T-cell (primary cell): Measurements from ENCODE around the gene ID3. TPM values are rescaled to one million over a fixed set of nuclear protein-coding genes. Genes with fewer than 3 reads are reported as not detected.
"Not testable (repeated sequence)": the region's sequence is repeated elsewhere in the genome, so short reads cannot be mapped to it uniquely, and the experiment has no call there.

ENCODE experiments used
- ATAC-seq, 4 experiments: fragments of 200-7000 bp in 3 of 4; fragments of 150-1000 bp in 1 of 4; cut with Tn5 transposase; replicated peaks in 1 of 4; 1 replicate in 3 of 4; 2 replicates in 1 of 4; pipeline ENCODE4 v1.10.0; 2021; ENCODE audit warnings: moderate library complexity in 3 of 4, mild to moderate bottlenecking in 2 of 4, moderate number of reproducible peaks in 1 of 4
- CTCF ChIA-PET, 2 donors: fragments of 300-600 bp; sonication (Branson Sonifier 250); formaldehyde crosslinking; loops; one replicate each; lab custom pipeline; 2022; ENCODE audit warnings: antibody characterized with exemption in 2 of 2; lab: Charles Lee
- POLR2A ChIA-PET, 2 donors: fragments of 300-600 bp; sonication (Branson Sonifier 250); formaldehyde crosslinking; loops; one replicate each; lab custom pipeline; 2022; ENCODE audit warnings: antibody characterized with exemption in 2 of 2; lab: Charles Lee
- DNase-seq, 35 experiments: peaks; one replicate each; pipeline versions ENCODE4 v3.0.0 to v3.0.0-alpha.2; 2013 to 2023
- H3K27ac ChIP-seq: one replicate; pipeline ENCODE4 v1.5.1; 2013; ENCODE audit warnings: low read length
- H3K27me3 ChIP-seq, 2 experiments: replicated peaks in 1 of 2; 1 replicate in 1 of 2; 2 replicates in 1 of 2; pipeline versions ENCODE4 v1.6.1 to v1.7.0; 2013; ENCODE audit warnings: low read length in 1 of 2, mixed read lengths in 1 of 2; ENCODE audit not compliant: control insufficient read depth in 2 of 2, insufficient read depth in 2 of 2; ENCODE audit errors: extremely low read depth in 1 of 2
- H3K36me3 ChIP-seq, 2 donors: 1 replicate in 1 of 2; 2 replicates in 1 of 2; pipeline versions ENCODE4 v1.6.1 to v1.7.0; 2013; ENCODE audit warnings: low read length in 1 of 2; ENCODE audit not compliant: control insufficient read depth in 2 of 2, insufficient read depth in 1 of 2; ENCODE audit errors: extremely low read depth in 1 of 2
- H3K4me1 ChIP-seq, 2 experiments: 1 replicate in 1 of 2; 2 replicates in 1 of 2; pipeline versions ENCODE4 v1.6.1 to v1.7.0; 2013; ENCODE audit warnings: low read length in 2 of 2, mixed read lengths in 1 of 2; ENCODE audit not compliant: insufficient read depth in 2 of 2, control insufficient read depth in 1 of 2; ENCODE audit errors: extremely low read depth in 1 of 2
- H3K4me3 ChIP-seq, 2 donors: 1 replicate in 1 of 2; 2 replicates in 1 of 2; pipeline versions ENCODE4 v1.5.1 to v1.7.0; 2013; ENCODE audit warnings: mild to moderate bottlenecking in 2 of 2, low read length in 1 of 2, moderate library complexity in 1 of 2; ENCODE audit not compliant: control insufficient read depth in 1 of 2; ENCODE audit errors: extremely low read depth in 1 of 2
- H3K9me3 ChIP-seq: 2 replicates; pipeline ENCODE4 v1.7.0; 2013
- H3K27ac Mint-ChIP-seq, 2 donors: one replicate each; pipeline ENCODE4 v1.8.0; 2020 to 2021; ENCODE audit warnings: mild to moderate bottlenecking in 2 of 2, mixed read lengths in 2 of 2
- H3K27me3 Mint-ChIP-seq, 2 donors: one replicate each; pipeline ENCODE4 v1.8.0; 2021 to 2022; ENCODE audit warnings: mixed read lengths in 2 of 2
- H3K36me3 Mint-ChIP-seq: one replicate; pipeline ENCODE4 v1.8.0; 2021; ENCODE audit warnings: mixed read lengths
- H3K4me1 Mint-ChIP-seq, 3 donors: one replicate each; pipeline ENCODE4 v1.8.0; 2020 to 2022; ENCODE audit warnings: mixed read lengths in 3 of 3, mild to moderate bottlenecking in 1 of 3
- H3K4me3 Mint-ChIP-seq, 3 donors: one replicate each; pipeline ENCODE4 v1.8.0; 2020 to 2022; ENCODE audit warnings: mild to moderate bottlenecking in 3 of 3, mixed read lengths in 3 of 3, moderate library complexity in 3 of 3
- H3K9me3 Mint-ChIP-seq, 3 donors: one replicate each; pipeline ENCODE4 v1.8.0; 2020 to 2022; ENCODE audit warnings: mixed read lengths in 3 of 3
- WGBS: methylation state at CpG from one replicate; pipeline ENCODE4 v1.1.5; 2013; ENCODE audit warnings: missing lambda C conversion rate; ENCODE audit not compliant: insufficient coverage; 5-methylcytosine and 5-hydroxymethylcytosine counted together
- total RNA-seq, 35 experiments: library from RNA in 6 of 35; stranded (reverse) in 6 of 35; fragments of 120-200 nt in 1 of 35; gene quantifications; one replicate each; pipeline versions ENCODE4 v1.2.1 to v1.2.4 and lab custom pipeline; 2013 to 2026

The ID3 gene
- total RNA-seq, 5 donors from 2014 or later (not counting 1 experiment from before 2014, with no cell fraction given), result 20.7 to 99.7 (median 81.3) TPM

GRCh38 chr1:23544444-23545389, 14.6 kb downstream of the ID3 start:
- H3K27me3 Mint-ChIP-seq, result no peaks in the 10 kb centered on the region
- CTCF ChIA-PET, result interaction anchor here (0.6 to 4.2 kb wide), 17 partner anchors 10 to 367 kb away, joined by 3 to 72 read pairs (median 3); partner anchors contain the start of gene ID3 (in 1 of the 2)
- no peaks in the 10 kb centered on the region for H3K36me3 ChIP-seq
- H3K36me3 Mint-ChIP-seq, result no peaks in the 10 kb centered on the region
- no peak overlapping the region for H3K4me3 Mint-ChIP-seq
- ATAC-seq (peak in 3 of 4 experiments; percentile 21 to 40 (median 28)), DNase-seq (peak in 30 of 35 experiments; percentile 16 to 84 (median 56))
- 0% methylated on average over 1 of the region's 8 CpGs for WGBS
- H3K27me3 ChIP-seq, result peaks cover 0 to 2% of the 10 kb centered on the region in 2 experiments
- H3K4me1 Mint-ChIP-seq, result peaks cover 11 to 19% (median 17%) of the 10 kb centered on the region in 3 donors
- no peak overlapping the region for H3K27ac ChIP-seq
- H3K27ac Mint-ChIP-seq, result peak overlapping the region in 1 of 2 donors; percentile 70
- no peaks in the 10 kb centered on the region for H3K9me3 Mint-ChIP-seq
- no peak overlapping the region for H3K4me3 ChIP-seq
- H3K9me3 ChIP-seq, result no peaks in the 10 kb centered on the region
- H3K4me1 ChIP-seq, result peaks cover 9 to 25% of the 10 kb centered on the region in 2 experiments
- POLR2A ChIA-PET, result interaction anchor here (0.6 to 1.4 kb wide), 7 partner anchors 14 to 227 kb away, joined by 3 to 5 read pairs (median 4); no protein-coding TSS in a partner anchor

- H3K4me1 Mint-ChIP-seq, result peaks cover 15 to 22% (median 20%) of the 10 kb centered on the region in 3 donors
- DNase-seq, result no peak
- H3K36me3 Mint-ChIP-seq, result no peaks in the 10 kb centered on the region
- H3K4me3 Mint-ChIP-seq, result no peak overlapping the region
- H3K27me3 Mint-ChIP-seq, result no peaks in the 10 kb centered on the region
- Histone ChIP-seq H3K36me3 (no peaks in the 10 kb centered on the region), H3K4me1 (peaks cover 12 to 30% of the 10 kb centered on the region in 2 experiments), H3K9me3 (no peaks in the 10 kb centered on the region), H3K4me3 (no peak overlapping the region), H3K27me3 (peaks cover 0 to 2% of the 10 kb centered on the region in 2 experiments), H3K27ac (no peak overlapping the region)
- ChIA-PET POLR2A (interaction anchor here (0.6 to 1.4 kb wide), 6 partner anchors 15 to 226 kb away, joined by 3 to 5 read pairs (median 4); no protein-coding TSS in a partner anchor), CTCF (interaction anchor here (0.6 to 4.2 kb wide), 16 partner anchors 11 to 366 kb away, joined by 3 to 72 read pairs (median 4); no protein-coding TSS in a partner anchor)
- no peak for ATAC-seq
- 92% methylated on average over 6 of the region's 8 CpGs for WGBS
- no peaks in the 10 kb centered on the region for H3K9me3 Mint-ChIP-seq
- H3K27ac Mint-ChIP-seq, result no peak overlapping the region
Measured at GRCh38 chr1:23543707-23544443, 15.4 kb downstream of the ID3 start.

GRCh38 chr1:23542940-23543339, 16.4 kb downstream of the ID3 start:
- peaks cover 11 to 25% of the 10 kb centered on the region in 2 experiments for H3K4me1 ChIP-seq
- POLR2A ChIA-PET, H3K4me3 ChIP-seq, H3K27ac ChIP-seq, ATAC-seq, H3K4me3 Mint-ChIP-seq, H3K27me3 Mint-ChIP-seq, H3K36me3 Mint-ChIP-seq, H3K36me3 ChIP-seq, DNase-seq, H3K9me3 Mint-ChIP-seq, H3K27me3 ChIP-seq, H3K9me3 ChIP-seq: not testable (repeated sequence)
- CTCF ChIA-PET, result interaction anchor here (0.6 to 2.9 kb wide), 4 partner anchors 12 to 95 kb away, joined by 5 to 18 read pairs (median 12); no protein-coding TSS in a partner anchor
- no CpG with 5 or more reads among the region's 5 CpGs for WGBS
- H3K4me1 Mint-ChIP-seq, result peaks cover 15 to 22% (median 18%) of the 10 kb centered on the region in 3 donors
- peak overlapping the region in 1 of 2 donors; percentile 1 for H3K27ac Mint-ChIP-seq

- H3K9me3 ChIP-seq, result no peaks in the 10 kb centered on the region
- Mint-ChIP-seq H3K9me3 (no peaks in the 10 kb centered on the region), H3K36me3 (no peaks in the 10 kb centered on the region), H3K4me3 (peak overlapping the region; percentile 30 to 37 (median 35)), H3K4me1 (peaks cover 13 to 31% (median 13%) of the 10 kb centered on the region in 3 donors), H3K27me3 (no peaks in the 10 kb centered on the region), H3K27ac (peak overlapping the region; percentile 72 to 83)
- H3K4me1 ChIP-seq, result peaks cover 9 to 17% of the 10 kb centered on the region in 2 experiments
- ChIA-PET POLR2A (interaction anchor here in 1 of 2 donors (0.5 to 0.8 kb wide), 3 partner anchors 38 to 283 kb away, joined by 3 to 7 read pairs (median 4); no protein-coding TSS in a partner anchor), CTCF (interaction anchor here (0.6 to 2.3 kb wide), 24 partner anchors 9 to 441 kb away, joined by 3 to 99 read pairs (median 4); partner anchors contain the start of genes ASAP3 (in 1 of the 2), E2F2 (in 1 of the 2) and ZNF436 (in 1 of the 2))
- ATAC-seq (peak; percentile 94 to 98 (median 98)), DNase-seq (peak; percentile 81 to 96 (median 88))
- peak overlapping the region; percentile 44 for H3K27ac ChIP-seq
- H3K36me3 ChIP-seq, result no peaks in the 10 kb centered on the region
- no peaks in the 10 kb centered on the region for H3K27me3 ChIP-seq
- 0% methylated on average over 8 of the region's 16 CpGs for whole genome bisulfite sequencing
- H3K4me3 ChIP-seq, result no peak overlapping the region
Measured at GRCh38 chr1:23539698-23540266, 19.5 kb downstream of the ID3 start.

- no peaks in the 10 kb centered on the region for H3K9me3 ChIP-seq
- H3K4me3 ChIP-seq, result no peak overlapping the region
- DNase-seq, result no peak
- no peaks in the 10 kb centered on the region for H3K27me3 ChIP-seq
- H3K27ac ChIP-seq, result no peak overlapping the region
- H3K36me3 Mint-ChIP-seq, result no peaks in the 10 kb centered on the region
- ChIA-PET POLR2A (interaction anchor here in 1 of 2 donors (0.6 kb wide), 1 partner anchor 40 kb away, joined by 3 read pairs; no protein-coding TSS in a partner anchor), CTCF (interaction anchor here in 1 of 2 donors (1.0 to 1.6 kb wide), 3 partner anchors 10 to 41 kb away, joined by 4 to 12 read pairs (median 4); no protein-coding TSS in a partner anchor)
- ATAC-seq, result no peak
- no peaks in the 10 kb centered on the region for H3K36me3 ChIP-seq
- peaks cover 19 to 47% (median 22%) of the 10 kb centered on the region in 3 donors for H3K4me1 Mint-ChIP-seq
- 100% methylated on average over 5 of the region's 9 CpGs for WGBS
- H3K9me3 Mint-ChIP-seq, result no peaks in the 10 kb centered on the region
- H3K4me1 ChIP-seq, result peaks cover 8 to 32% of the 10 kb centered on the region in 2 experiments
- H3K27me3 Mint-ChIP-seq, result no peaks in the 10 kb centered on the region
- H3K4me3 Mint-ChIP-seq, result no peak overlapping the region
- no peak overlapping the region for H3K27ac Mint-ChIP-seq
Measured at GRCh38 chr1:23537296-23537973, 21.9 kb downstream of the ID3 start.
